ENCODE measurements around the gene BCAP31. TPM values are rescaled to one million over a fixed set of nuclear protein-coding genes. Genes with fewer than 3 reads are reported as not detected.

The BCAP31 gene
- total RNA-seq, 4 donors from 2014 or later: 99.2 to 180 (median 142) TPM

DNA sequence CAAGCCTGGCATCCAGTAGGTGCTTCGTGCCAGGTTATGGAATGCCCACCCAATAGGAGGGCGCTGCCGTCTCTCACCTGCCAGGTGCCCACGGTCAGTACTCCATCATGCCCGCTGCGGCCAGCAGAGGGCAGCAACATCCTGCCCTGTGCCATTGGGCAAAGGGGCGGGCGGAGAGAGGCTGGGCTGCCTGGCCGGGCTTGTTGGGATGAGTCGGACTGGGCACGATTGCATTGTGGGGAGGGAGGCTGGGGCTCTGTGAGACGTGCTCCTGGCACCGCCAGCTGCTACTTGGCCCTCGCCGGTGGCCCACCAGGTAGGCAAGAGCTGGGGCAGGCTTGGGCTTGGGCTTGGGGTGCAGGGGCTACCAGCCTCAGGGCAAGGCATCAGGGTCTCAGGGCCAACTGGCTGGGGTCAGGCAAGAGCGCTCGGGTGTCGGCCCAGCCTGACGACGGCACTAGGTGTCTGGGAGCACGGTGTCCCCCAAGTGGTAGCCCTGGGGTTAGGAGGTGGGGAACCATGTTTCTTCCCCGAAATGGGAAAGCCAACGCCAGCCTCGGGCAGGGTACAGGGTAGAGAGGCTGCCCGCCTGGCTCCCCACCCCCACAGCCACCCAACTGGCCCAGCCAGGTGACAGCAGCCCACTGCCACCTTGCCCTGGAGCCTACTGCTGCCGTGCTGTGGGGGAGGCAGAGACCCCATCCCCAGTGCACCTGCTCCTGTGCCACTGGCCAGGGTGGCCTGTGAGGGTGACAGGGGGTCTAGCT, 40.0 kb upstream of the BCAP31 start, which contains the start of gene PLXNB3:
Gene PLXNB3, plus strand, starts transcription at position 261 of the 767 bp plus-strand sequence. CDS start 1,287 bp downstream, outside the sequence.
- no peaks in the 10 kb centered on the region for H3K9me3 ChIP-seq
- peak within 1 kb of the TSS; percentile 39 to 60 (median 48) for H3K27ac ChIP-seq
- peak within 1 kb of the TSS; percentile 13 to 60 (median 32) for H3K4me3 ChIP-seq
- no peaks in the 10 kb centered on the region for H3K36me3 ChIP-seq
- peaks cover 0 to 34% (median 20%) of the 10 kb centered on the region in 3 donors for H3K4me1 ChIP-seq
- intact Hi-C loops (cut with DNase I): no loop called here
- no peak for DNase-seq
- no peaks in the 10 kb centered on the region for H3K27me3 ChIP-seq
- WGBS, 2 donors: 70% methylated on average over 2 of the region's 26 CpGs; no CpG with 5 or more reads in 1 of the 2 donors
- TF ChIP-seq, protein P1, sequence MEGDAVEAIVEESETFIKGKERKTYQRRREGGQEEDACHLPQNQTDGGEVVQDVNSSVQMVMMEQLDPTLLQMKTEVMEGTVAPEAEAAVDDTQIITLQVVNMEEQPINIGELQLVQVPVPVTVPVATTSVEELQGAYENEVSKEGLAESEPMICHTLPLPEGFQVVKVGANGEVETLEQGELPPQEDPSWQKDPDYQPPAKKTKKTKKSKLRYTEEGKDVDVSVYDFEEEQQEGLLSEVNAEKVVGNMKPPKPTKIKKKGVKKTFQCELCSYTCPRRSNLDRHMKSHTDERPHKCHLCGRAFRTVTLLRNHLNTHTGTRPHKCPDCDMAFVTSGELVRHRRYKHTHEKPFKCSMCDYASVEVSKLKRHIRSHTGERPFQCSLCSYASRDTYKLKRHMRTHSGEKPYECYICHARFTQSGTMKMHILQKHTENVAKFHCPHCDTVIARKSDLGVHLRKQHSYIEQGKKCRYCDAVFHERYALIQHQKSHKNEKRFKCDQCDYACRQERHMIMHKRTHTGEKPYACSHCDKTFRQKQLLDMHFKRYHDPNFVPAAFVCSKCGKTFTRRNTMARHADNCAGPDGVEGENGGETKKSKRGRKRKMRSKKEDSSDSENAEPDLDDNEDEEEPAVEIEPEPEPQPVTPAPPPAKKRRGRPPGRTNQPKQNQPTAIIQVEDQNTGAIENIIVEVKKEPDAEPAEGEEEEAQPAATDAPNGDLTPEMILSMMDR (IDR thresholded peaks at IDR 0.05): peak; percentile 72 to 89 (median 85)
- peak in 1 of 4 donors; percentile 29 for TF ChIP-seq POLR2A (IDR thresholded peaks at IDR 0.05)

DNA sequence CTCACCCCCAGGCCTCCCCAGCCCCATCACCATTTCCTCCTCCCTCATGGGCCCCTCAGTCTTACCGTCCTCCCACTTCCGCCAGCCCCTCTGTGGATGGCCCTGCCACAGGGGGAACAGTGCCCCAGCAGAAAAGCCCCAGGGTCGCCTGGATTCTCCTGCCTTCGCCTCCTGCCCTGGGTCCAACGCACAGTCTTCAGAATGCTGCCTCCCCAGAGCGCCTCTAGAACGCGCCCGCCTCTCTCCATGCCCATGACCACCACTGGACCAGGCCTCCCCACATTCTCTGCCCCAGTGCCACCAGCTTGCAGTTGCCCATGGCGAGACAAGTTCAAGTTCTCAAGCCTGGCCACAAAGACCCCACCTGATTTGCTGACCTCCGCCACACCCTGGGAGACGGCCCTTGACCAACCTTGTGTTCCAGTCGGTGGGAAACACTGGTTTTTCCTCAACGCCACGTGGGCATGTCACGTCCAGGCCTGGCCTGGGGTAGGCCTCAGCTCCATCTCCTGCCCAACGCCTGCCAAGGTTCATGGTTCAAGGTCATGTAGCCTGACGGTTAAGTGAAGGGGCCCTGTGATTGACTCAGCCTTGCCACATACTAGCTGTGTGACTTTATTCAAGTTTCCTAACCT, 39.2 kb upstream of the BCAP31 start:
- intact Hi-C loops (cut with DNase I): no loop called here
- H3K27me3 ChIP-seq: no peaks in the 10 kb centered on the region
- DNase-seq: no peak
- no peaks in the 10 kb centered on the region for H3K36me3 ChIP-seq
- H3K27ac ChIP-seq: no peak overlapping the region
- no peaks in the 10 kb centered on the region for H3K9me3 ChIP-seq
- no peak overlapping the region for H3K4me3 ChIP-seq
- 72% methylated on average over 4 of the region's 18 CpGs; no CpG with 5 or more reads in 1 of the 2 donors for WGBS, 2 donors
- peaks cover 0 to 34% (median 20%) of the 10 kb centered on the region in 3 donors for H3K4me1 ChIP-seq
- TF ChIP-seq, protein P1 (IDR thresholded peaks at IDR 0.05): no peak
- TF ChIP-seq POLR2A (IDR thresholded peaks at IDR 0.05): no peak

DNA sequence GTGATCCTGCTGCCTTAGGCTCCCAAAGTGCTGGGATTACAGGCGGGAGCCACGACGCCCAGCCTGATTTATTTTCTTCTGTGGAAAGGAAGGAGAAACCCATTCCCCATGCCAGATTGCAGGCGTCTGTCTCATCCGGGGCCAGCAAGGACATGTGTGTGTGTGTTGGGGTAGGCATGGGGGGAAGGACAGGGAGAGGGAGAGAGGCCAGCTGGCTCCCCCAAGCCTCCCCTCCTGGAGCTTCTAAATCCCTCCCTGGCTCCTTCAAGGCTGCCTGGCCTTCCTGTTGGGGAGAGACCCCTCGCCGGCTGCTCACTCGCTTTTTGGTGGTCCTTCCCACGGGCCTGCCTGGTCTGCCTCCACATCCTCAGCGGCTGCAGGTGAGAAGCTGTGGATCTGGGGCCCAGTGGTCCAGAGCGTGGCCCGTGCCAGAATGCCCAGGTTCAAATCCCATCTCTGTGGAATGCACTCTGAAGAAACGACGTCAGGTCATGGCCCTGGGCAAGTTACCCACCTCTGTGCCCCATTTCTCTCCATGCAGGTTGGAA, 38.5 kb upstream of the BCAP31 start:
- no peaks in the 10 kb centered on the region for H3K27me3 ChIP-seq
- peaks cover 0 to 34% (median 20%) of the 10 kb centered on the region in 3 donors for H3K4me1 ChIP-seq
- 79 to 80% methylated on average over 3 to 4 of the region's 14 CpGs for WGBS, 2 donors
- H3K9me3 ChIP-seq: no peaks in the 10 kb centered on the region
- intact Hi-C loops (cut with DNase I): no loop called here
- H3K36me3 ChIP-seq: no peaks in the 10 kb centered on the region
- no peak overlapping the region for H3K4me3 ChIP-seq
- H3K27ac ChIP-seq: no peak overlapping the region
- no peak for DNase-seq
- no peak for TF ChIP-seq POLR2A (IDR thresholded peaks at IDR 0.05)
- TF ChIP-seq, protein P1 (IDR thresholded peaks at IDR 0.05): no peak

DNA sequence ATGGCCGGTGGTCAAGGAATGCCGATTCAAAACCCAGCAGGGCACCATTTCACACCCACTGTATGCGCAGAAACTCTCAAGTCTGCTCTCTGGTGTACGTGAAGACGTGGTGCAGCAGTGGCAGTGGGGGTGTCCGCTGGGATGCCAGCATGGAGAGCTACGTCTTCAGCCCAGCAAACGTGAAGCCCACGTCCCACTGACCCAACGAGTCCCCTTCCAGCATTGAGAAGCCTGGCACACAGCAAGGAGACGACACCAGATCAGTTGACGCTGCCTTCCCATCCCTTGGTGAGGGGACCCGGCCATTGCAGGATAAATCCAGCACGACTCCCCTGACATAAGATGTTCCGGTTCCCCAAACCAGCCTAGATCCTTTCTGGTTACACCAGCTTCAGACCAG, 37.7 kb upstream of the BCAP31 start:
- no peak for DNase-seq
- WGBS, 2 donors: 81 to 93% methylated on average over 3 to 9 of the region's 15 CpGs
- Histone ChIP-seq H3K4me3 (no peak overlapping the region), H3K27ac (no peak overlapping the region), H3K36me3 (no peaks in the 10 kb centered on the region), H3K9me3 (no peaks in the 10 kb centered on the region), H3K4me1 (peaks cover 0 to 30% (median 20%) of the 10 kb centered on the region in 3 donors), H3K27me3 (no peaks in the 10 kb centered on the region)
- intact Hi-C loops (cut with DNase I): no loop called here
- TF ChIP-seq POLR2A (IDR thresholded peaks at IDR 0.05): no peak
- TF ChIP-seq, protein P1 (IDR thresholded peaks at IDR 0.05): no peak

DNA sequence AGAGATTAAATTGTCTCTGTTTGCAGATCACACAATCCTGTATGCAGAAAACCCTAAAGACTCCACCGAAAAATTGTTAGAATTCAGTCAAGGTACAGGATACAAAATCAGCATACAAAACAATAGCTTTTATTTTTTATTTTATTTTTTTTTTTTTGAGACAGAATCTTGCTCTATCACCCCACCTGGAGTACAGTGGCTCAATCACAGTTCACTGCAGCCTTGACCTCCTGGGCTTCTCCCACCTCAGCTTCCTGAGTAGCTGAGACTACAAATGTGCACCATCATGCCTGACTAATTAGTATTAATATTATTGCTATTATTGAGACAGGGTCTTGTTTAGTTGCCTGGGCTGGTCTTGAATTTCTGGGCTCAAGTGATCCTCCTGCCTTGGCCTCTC, 30.9 kb upstream of the BCAP31 start:
- Histone ChIP-seq H3K27ac (no peak overlapping the region), H3K27me3 (no peaks in the 10 kb centered on the region), H3K9me3 (peaks cover 0 to 4% (median 0%) of the 10 kb centered on the region in 3 donors), H3K4me1 (no peaks in the 10 kb centered on the region), H3K36me3 (no peaks in the 10 kb centered on the region), H3K4me3 (no peak overlapping the region)
- 83 to 86% methylated on average over 1 of the region's 1 CpG for WGBS, 2 donors
- intact Hi-C loops (cut with DNase I): no loop called here
- no peak for DNase-seq
- no peak for TF ChIP-seq POLR2A (IDR thresholded peaks at IDR 0.05)
- TF ChIP-seq, protein P1 (IDR thresholded peaks at IDR 0.05): no peak
